CD4-positive, CD25-positive, alpha-beta regulatory T cell (primary cell): ENCODE measurements around the gene MAST3. TPM values are rescaled to one million over a fixed set of nuclear protein-coding genes. Genes with fewer than 3 reads are reported as not detected.

Experiments
- ATAC-seq, 2 donors: fragments of 150-1000 bp; cut with Tn5 transposase; one replicate each; pipeline ENCODE4 v1.10.0; 2021; ENCODE audit warnings: low read depth in 2 of 2, moderate number of reproducible peaks in 2 of 2, moderate library complexity in 1 of 2
- DNase-seq, 3 donors: peaks; one replicate each; pipeline versions ENCODE4 v3.0.0 to v3.0.0-alpha.2; 2012 to 2022; ENCODE audit warnings: mixed read lengths in 1 of 3
- H3K27ac ChIP-seq: one replicate; pipeline ENCODE4 v1.7.0; 2013; ENCODE audit warnings: mild to moderate bottlenecking, low read length; ENCODE audit not compliant: insufficient read depth, poor library complexity, severe bottlenecking
- H3K27me3 ChIP-seq: one replicate; pipeline ENCODE4 v1.7.0; 2013; ENCODE audit warnings: low read length; ENCODE audit not compliant: control insufficient read depth, insufficient read depth
- H3K36me3 ChIP-seq: one replicate; pipeline ENCODE4 v1.7.0; 2013; ENCODE audit warnings: mild to moderate bottlenecking, low read length, moderate library complexity; ENCODE audit not compliant: control insufficient read depth, insufficient read depth
- H3K4me1 ChIP-seq: 2 replicates; pipeline ENCODE4 v1.7.0; 2013; ENCODE audit warnings: mild to moderate bottlenecking, low read length; ENCODE audit not compliant: insufficient read depth, control insufficient read depth, poor library complexity, severe bottlenecking
- H3K4me3 ChIP-seq: one replicate; pipeline ENCODE4 v1.7.0; 2013; ENCODE audit warnings: low read depth, mild to moderate bottlenecking, low read length, moderate library complexity
- H3K9me3 ChIP-seq, 2 experiments: 1 replicate in 1 of 2; 2 replicates in 1 of 2; pipeline ENCODE4 v1.7.0; 2013; ENCODE audit warnings: low read length in 2 of 2, mild to moderate bottlenecking in 1 of 2, moderate library complexity in 1 of 2; ENCODE audit not compliant: control insufficient read depth in 2 of 2
- H3K27ac Mint-ChIP-seq, 3 donors: one replicate each; pipeline ENCODE4 v1.8.0; 2020 to 2022; ENCODE audit warnings: mild to moderate bottlenecking in 3 of 3, mixed read lengths in 3 of 3, moderate library complexity in 2 of 3
- H3K27me3 Mint-ChIP-seq: one replicate; pipeline ENCODE4 v1.8.0; 2022; ENCODE audit warnings: mild to moderate bottlenecking, mixed read lengths
- H3K36me3 Mint-ChIP-seq: one replicate; pipeline ENCODE4 v1.8.0; 2020; ENCODE audit warnings: mixed read lengths
- H3K4me1 Mint-ChIP-seq, 4 donors: one replicate each; pipeline ENCODE4 v1.8.0; 2020 to 2022; ENCODE audit warnings: mixed read lengths in 4 of 4, mild to moderate bottlenecking in 1 of 4
- H3K4me3 Mint-ChIP-seq, 4 donors: one replicate each; pipeline ENCODE4 v1.8.0; 2020 to 2022; ENCODE audit warnings: mild to moderate bottlenecking in 4 of 4, mixed read lengths in 4 of 4, moderate library complexity in 3 of 4
- H3K9me3 Mint-ChIP-seq, 7 donors: one replicate each; pipeline ENCODE4 v1.8.0; 2020 to 2022; ENCODE audit warnings: mixed read lengths in 7 of 7, mild to moderate bottlenecking in 3 of 7, moderate library complexity in 2 of 7
- polyA plus RNA-seq, 4 donors: library from polyadenylated mRNA; unstranded; fragments of 300-500 nt; fragmentation: Illumina TruSeq; gene quantifications; one replicate each; pipeline ENCODE4 v1.2.3, GENCODE V29; 2021
- total RNA-seq: library from RNA; stranded (reverse); gene quantifications from one replicate; pipeline ENCODE4 v1.2.3, GENCODE V29; 2022

Gene MAST3
- total and polyA plus RNA-seq, 5 donors from 2014 or later, result 8.1 to 45.9 (median 8.7) TPM

DNA sequence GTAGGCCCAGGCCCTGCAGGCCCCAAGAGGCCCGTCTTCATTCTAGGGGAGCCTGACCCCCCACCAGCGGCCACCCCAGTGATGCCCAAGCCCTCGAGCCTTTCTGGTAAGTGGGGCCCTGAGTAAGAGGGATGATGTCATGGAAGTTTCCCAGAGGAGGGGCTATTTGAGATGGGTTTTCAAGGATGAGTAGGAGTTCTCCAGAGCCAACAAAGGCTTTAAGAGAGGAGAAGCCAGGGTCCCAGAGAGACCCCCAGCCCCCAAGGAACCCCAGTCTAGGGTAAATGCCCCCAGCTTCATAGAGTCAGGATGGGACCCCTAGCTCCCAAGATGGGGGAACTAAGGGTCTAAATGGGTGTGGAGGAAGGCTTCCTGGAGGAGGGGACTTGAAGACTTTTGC, 46.3 kb downstream of the MAST3 start:
- Mint-ChIP-seq H3K36me3 (peaks cover 33% of the 10 kb centered on the region), H3K27me3 (no peaks in the 10 kb centered on the region), H3K9me3 (no peaks in the 10 kb centered on the region), H3K4me1 (no peaks in the 10 kb centered on the region), H3K4me3 (no peak overlapping the region), H3K27ac (peak overlapping the region in 1 of 3 donors; percentile 65)
- H3K27me3 ChIP-seq, result no peaks in the 10 kb centered on the region
- DNase-seq (no peak), ATAC-seq (no peak)
- H3K9me3 ChIP-seq, result no peaks in the 10 kb centered on the region
- peaks cover 69% of the 10 kb centered on the region for H3K36me3 ChIP-seq
- H3K4me1 ChIP-seq, result no peaks in the 10 kb centered on the region
- H3K4me3 ChIP-seq, result no peak overlapping the region
- H3K27ac ChIP-seq, result no peak overlapping the region

DNA sequence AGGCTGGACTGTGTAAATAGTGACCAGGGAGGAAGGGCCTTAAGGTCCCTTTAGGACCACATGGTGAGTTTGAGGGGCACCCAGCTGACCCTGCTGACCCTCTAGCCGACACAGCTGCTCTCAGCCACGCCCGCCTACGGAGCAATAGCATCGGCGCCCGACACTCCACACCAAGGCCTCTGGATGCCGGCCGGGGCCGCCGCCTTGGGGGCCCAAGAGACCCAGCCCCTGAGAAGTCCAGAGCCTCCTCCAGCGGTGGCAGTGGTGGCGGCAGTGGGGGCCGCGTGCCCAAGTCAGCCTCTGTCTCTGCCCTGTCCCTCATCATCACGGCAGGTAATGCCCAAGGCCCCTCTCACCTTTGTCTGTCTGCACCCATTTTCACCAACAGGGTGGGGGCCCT, 46.8 kb downstream of the MAST3 start:
- no peak for DNase-seq
- H3K27me3 Mint-ChIP-seq, result no peaks in the 10 kb centered on the region
- no peaks in the 10 kb centered on the region for H3K9me3 Mint-ChIP-seq
- H3K4me3 Mint-ChIP-seq, result no peak overlapping the region
- peaks cover 29% of the 10 kb centered on the region for H3K36me3 Mint-ChIP-seq
- H3K27me3 ChIP-seq, result no peaks in the 10 kb centered on the region
- no peak overlapping the region for H3K4me3 ChIP-seq
- H3K4me1 ChIP-seq, result no peaks in the 10 kb centered on the region
- peak overlapping the region in 1 of 3 donors; percentile 65 for H3K27ac Mint-ChIP-seq
- no peak for ATAC-seq
- H3K27ac ChIP-seq, result no peak overlapping the region
- H3K36me3 ChIP-seq, result peaks cover 67% of the 10 kb centered on the region
- no peaks in the 10 kb centered on the region for H3K9me3 ChIP-seq
- H3K4me1 Mint-ChIP-seq, result no peaks in the 10 kb centered on the region

DNA sequence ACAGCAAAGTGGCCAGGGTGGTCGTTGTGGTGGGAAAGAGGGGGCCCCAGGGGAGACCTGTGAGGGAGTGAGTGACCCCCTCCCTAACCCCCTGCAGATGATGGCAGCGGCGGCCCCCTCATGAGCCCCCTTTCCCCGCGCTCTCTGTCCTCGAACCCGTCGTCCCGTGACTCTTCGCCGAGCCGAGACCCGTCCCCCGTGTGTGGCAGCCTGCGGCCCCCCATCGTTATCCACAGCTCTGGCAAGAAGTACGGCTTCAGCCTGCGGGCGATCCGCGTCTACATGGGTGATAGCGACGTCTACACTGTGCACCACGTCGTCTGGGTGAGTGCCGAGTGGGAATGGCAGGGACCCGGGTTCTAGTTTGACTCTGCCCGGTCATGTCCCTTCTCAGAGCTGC, 47.3 kb downstream of the MAST3 start:
- H3K27me3 ChIP-seq, result no peaks in the 10 kb centered on the region
- Mint-ChIP-seq H3K4me1 (no peaks in the 10 kb centered on the region), H3K27ac (no peak overlapping the region), H3K9me3 (no peaks in the 10 kb centered on the region), H3K36me3 (peaks cover 32% of the 10 kb centered on the region), H3K27me3 (no peaks in the 10 kb centered on the region), H3K4me3 (no peak overlapping the region)
- H3K4me3 ChIP-seq, result no peak overlapping the region
- DNase-seq (no peak), ATAC-seq (no peak)
- H3K36me3 ChIP-seq, result peaks cover 67% of the 10 kb centered on the region
- H3K4me1 ChIP-seq, result no peaks in the 10 kb centered on the region
- H3K9me3 ChIP-seq, result no peaks in the 10 kb centered on the region
- no peak overlapping the region for H3K27ac ChIP-seq

DNA sequence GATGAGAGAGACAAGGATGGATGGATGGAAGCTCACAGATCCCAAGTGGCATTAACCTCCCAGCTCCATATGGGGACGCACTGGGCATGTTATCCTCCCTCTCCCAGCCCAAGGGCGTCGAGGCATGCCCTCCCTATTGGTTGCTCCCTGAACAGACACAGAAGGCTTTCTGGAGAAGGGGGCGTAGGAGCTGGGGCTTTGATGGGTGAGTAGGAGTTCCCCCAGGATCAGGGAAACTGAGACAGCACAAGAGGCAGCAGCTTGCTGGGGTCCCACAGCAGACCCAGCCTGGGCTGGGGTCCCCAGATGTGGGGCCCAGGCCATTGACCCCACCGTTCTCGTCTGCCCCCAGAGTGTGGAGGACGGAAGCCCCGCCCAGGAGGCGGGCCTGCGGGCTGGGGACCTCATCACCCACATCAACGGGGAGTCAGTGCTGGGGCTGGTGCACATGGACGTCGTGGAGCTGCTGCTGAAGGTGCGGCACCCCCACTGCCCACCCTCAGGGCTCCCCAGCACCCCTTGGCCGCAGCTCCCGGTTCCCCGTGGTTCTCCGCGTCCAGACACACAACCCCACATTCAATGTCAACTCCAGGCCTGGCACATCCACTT, 47.9 kb downstream of the MAST3 start:
- peaks cover 29% of the 10 kb centered on the region for H3K36me3 Mint-ChIP-seq
- DNase-seq (no peak), ATAC-seq (no peak)
- H3K4me1 Mint-ChIP-seq, result no peaks in the 10 kb centered on the region
- Histone ChIP-seq H3K9me3 (no peaks in the 10 kb centered on the region), H3K4me1 (no peaks in the 10 kb centered on the region), H3K36me3 (peaks cover 64% of the 10 kb centered on the region), H3K27me3 (no peaks in the 10 kb centered on the region), H3K27ac (no peak overlapping the region), H3K4me3 (no peak overlapping the region)
- H3K27ac Mint-ChIP-seq, result peak overlapping the region in 1 of 3 donors; percentile 85
- no peaks in the 10 kb centered on the region for H3K9me3 Mint-ChIP-seq
- H3K27me3 Mint-ChIP-seq, result no peaks in the 10 kb centered on the region
- no peak overlapping the region for H3K4me3 Mint-ChIP-seq

DNA sequence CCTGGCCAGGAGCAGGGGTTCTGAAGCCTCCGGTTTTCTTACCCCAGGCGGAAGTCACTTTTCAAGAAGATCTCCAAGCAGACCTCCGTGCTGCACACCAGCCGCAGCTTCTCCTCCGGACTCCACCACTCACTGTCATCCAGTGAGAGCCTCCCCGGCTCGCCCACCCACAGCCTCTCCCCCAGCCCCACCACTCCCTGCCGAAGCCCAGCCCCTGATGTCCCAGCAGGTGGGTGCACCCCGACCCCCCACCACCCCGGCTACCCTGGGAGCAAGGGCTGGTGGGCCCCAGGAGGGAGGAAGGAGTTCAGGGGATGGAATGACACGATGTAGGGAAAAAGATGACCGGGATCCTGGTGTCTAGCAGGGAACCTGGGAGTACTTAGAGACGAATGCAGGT, 49.8 kb downstream of the MAST3 start:
- H3K27me3 Mint-ChIP-seq, result peaks cover under 1% of the 10 kb centered on the region
- H3K4me3 Mint-ChIP-seq, result no peak overlapping the region
- Histone ChIP-seq H3K36me3 (peaks cover 50% of the 10 kb centered on the region), H3K4me3 (no peak overlapping the region), H3K27ac (no peak overlapping the region), H3K27me3 (no peaks in the 10 kb centered on the region), H3K9me3 (no peaks in the 10 kb centered on the region), H3K4me1 (peaks cover 8% of the 10 kb centered on the region)
- DNase-seq (no peak), ATAC-seq (no peak)
- peaks cover 18% of the 10 kb centered on the region for H3K36me3 Mint-ChIP-seq
- H3K27ac Mint-ChIP-seq, result no peak overlapping the region
- peaks cover 1 to 10% (median 4%) of the 10 kb centered on the region in 4 donors for H3K4me1 Mint-ChIP-seq
- H3K9me3 Mint-ChIP-seq, result no peaks in the 10 kb centered on the region

DNA sequence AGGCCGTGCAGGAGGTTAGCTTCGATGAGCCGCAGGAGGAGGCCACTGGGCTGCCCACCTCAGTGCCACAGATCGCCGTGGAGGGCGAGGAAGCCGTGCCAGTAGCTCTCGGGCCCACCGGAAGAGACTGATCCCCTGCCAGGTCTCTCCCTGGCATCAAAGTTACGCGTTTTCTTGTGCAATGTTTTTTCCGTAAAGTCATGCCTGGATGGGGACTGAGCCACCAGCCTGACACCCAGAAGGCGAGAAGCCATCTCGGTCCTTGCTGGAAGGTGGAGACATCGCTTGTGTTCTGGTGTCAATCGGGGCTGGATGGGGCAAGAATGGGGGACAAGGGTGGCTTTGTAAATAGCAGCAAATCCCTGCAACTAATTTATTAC, 52.0 kb downstream of the MAST3 start:
- Histone ChIP-seq H3K4me3 (no peak overlapping the region), H3K4me1 (peaks cover 22% of the 10 kb centered on the region), H3K9me3 (no peaks in the 10 kb centered on the region), H3K36me3 (peaks cover 29% of the 10 kb centered on the region), H3K27ac (no peak overlapping the region), H3K27me3 (no peaks in the 10 kb centered on the region)
- H3K4me3 Mint-ChIP-seq, result no peak overlapping the region
- H3K9me3 Mint-ChIP-seq, result no peaks in the 10 kb centered on the region
- no peak for DNase-seq
- peaks cover 5 to 23% (median 12%) of the 10 kb centered on the region in 4 donors for H3K4me1 Mint-ChIP-seq
- ATAC-seq, result no peak
- H3K27me3 Mint-ChIP-seq, result peaks cover 6% of the 10 kb centered on the region
- peaks cover 14% of the 10 kb centered on the region for H3K36me3 Mint-ChIP-seq
- H3K27ac Mint-ChIP-seq, result no peak overlapping the region

DNA sequence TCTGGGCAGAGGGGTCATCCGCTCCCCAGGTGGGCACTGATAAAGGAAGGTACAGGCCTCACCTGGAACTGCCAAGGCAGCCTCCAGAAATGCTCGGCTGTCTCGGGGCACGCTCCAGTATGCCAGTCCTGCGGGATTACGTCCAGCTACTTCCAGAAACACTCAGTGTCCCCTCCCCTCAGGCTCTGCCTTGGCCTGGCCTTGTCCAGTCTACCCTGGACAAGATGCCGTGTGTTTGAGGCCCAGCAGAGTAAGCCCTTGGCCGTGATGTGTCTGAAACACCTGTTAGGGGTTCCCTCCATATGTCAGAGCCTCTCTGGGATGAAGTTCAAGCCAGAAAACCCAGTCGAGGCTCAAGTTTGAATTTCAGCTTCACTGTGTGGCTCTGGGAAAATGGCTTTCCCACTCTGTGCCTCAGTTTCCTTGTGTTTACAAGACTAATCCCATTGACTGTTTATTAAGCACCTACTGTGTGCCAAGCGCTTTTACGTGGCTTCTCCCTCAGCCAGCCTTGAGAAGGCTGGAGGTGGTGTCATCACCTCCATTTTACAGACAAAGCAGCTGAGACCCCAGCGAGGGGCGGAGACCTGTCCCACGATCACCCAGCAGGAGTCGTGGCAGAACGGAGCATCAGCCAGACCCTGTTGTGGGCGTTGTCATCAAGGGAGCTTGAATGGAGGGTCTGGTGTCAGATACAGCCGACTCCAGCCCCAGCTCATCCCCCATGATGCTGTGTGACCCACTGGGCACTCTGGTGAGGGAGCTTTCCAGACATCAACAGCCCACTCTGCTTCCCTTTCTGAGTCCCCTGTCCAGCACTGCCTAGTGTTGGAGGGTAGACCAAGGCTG, 53.4 kb downstream of the MAST3 start:
- Mint-ChIP-seq H3K27me3 (peaks cover 6% of the 10 kb centered on the region), H3K36me3 (peaks cover 10% of the 10 kb centered on the region), H3K4me1 (peaks cover 5 to 24% (median 12%) of the 10 kb centered on the region in 4 donors), H3K9me3 (peaks cover 0 to 2% (median 0%) of the 10 kb centered on the region in 7 donors), H3K27ac (peak overlapping the region; percentile 74 to 97 (median 95)), H3K4me3 (peak overlapping the region; percentile 21 to 94 (median 92))
- peaks cover 15% of the 10 kb centered on the region for H3K36me3 ChIP-seq
- no peak overlapping the region for H3K4me3 ChIP-seq
- no peaks in the 10 kb centered on the region for H3K9me3 ChIP-seq
- H3K27me3 ChIP-seq, result no peaks in the 10 kb centered on the region
- H3K27ac ChIP-seq, result peak overlapping the region; percentile 84
- no peak for ATAC-seq
- H3K4me1 ChIP-seq, result peaks cover 22% of the 10 kb centered on the region
- no peak for DNase-seq
